ENCODE data around the gene OTUD3.

DNA sequence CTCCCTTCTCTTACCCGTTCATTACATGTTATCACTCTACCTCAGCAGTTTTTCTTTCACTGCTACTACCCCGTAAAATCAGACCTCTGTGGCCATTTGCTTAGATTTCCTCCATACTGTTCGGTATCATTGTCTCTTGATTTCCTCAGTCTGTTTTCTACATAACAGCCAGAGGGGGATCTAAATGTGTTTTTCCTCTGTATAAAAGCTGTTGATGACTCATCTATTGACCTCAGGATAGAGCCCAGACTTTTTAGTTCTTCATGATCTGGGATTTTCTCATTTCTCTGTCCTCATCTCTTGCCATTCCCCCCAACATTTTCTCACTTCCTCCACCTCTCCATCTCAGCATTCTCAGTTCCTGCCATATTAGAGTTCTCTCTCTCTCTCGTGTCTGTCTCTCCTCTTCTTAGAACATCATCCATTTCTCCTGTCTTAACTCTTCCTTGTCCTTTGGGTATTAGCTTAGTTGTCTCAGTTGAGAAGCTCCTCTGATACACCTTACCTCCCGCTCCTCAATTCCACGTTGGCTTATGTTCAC is 10.5 kb downstream of the OTUD3 start:
- TF ChIP-seq, protein P1, sequence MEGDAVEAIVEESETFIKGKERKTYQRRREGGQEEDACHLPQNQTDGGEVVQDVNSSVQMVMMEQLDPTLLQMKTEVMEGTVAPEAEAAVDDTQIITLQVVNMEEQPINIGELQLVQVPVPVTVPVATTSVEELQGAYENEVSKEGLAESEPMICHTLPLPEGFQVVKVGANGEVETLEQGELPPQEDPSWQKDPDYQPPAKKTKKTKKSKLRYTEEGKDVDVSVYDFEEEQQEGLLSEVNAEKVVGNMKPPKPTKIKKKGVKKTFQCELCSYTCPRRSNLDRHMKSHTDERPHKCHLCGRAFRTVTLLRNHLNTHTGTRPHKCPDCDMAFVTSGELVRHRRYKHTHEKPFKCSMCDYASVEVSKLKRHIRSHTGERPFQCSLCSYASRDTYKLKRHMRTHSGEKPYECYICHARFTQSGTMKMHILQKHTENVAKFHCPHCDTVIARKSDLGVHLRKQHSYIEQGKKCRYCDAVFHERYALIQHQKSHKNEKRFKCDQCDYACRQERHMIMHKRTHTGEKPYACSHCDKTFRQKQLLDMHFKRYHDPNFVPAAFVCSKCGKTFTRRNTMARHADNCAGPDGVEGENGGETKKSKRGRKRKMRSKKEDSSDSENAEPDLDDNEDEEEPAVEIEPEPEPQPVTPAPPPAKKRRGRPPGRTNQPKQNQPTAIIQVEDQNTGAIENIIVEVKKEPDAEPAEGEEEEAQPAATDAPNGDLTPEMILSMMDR (conservative IDR thresholded peaks at IDR 0.05; ENCODE audit: low read depth, low read length), result no peak
- TF ChIP-seq EZH2 (IDR thresholded peaks at IDR 0.05; ENCODE audit: borderline replicate concordance, low read depth, low read length, poor library complexity, severe bottlenecking), result no peak

Measured in A673 (cell line).